K562 (cell line): Measurements from ENCODE around the gene DNAJB13. TPM values are rescaled to one million over a fixed set of nuclear protein-coding genes. Genes with fewer than 3 reads are reported as not detected.

ENCODE experiments used
- CBX3 ChIP-seq, 2 experiments: IDR thresholded peaks; 1 replicate in 1 of 2; 2 replicates in 1 of 2; pipeline ENCODE4 v1.6.1; 2012; ENCODE audit warnings: inconsistent platforms in 2 of 2, low read length in 2 of 2, borderline replicate concordance in 1 of 2, control low read depth in 1 of 2
- CREB1 ChIP-seq, 2 experiments: sonication (generic) in 1 of 2; formaldehyde crosslinking in 1 of 2; IDR thresholded peaks; 2 replicates each; pipeline versions ENCODE4 v1.6.1 to v1.8.0; 2012 to 2022; ENCODE audit warnings: inconsistent platforms in 1 of 2, mild to moderate bottlenecking in 1 of 2, missing genetic modification reagents in 1 of 2, moderate library complexity in 1 of 2
- EGR1 ChIP-seq: fragments of 450-650 bp; conservative IDR thresholded peaks from 2 replicates; pipeline ENCODE4 v1.6.1; 2017; ENCODE audit warnings: mild to moderate bottlenecking
- PBX2 ChIP-seq, 2 experiments: IDR thresholded peaks in 1 of 2; conservative IDR thresholded peaks in 1 of 2; 2 replicates each; pipeline ENCODE4 v1.6.1; 2016; ENCODE audit warnings: low read depth in 2 of 2, mild to moderate bottlenecking in 1 of 2, missing compliant biosample characterization in 1 of 2, missing genetic modification characterization in 1 of 2, moderate library complexity in 1 of 2
- PHB ChIP-seq: fragments of 250-450 bp; sonication (Bioruptor Pico); IDR thresholded peaks from 2 replicates; pipeline ENCODE4 v1.5.0; 2021
- RAD21 ChIP-seq, 2 experiments: fragments of 250-450 bp in 1 of 2; fragments of 450-650 bp in 1 of 2; sonication (Bioruptor Pico) in 1 of 2; formaldehyde crosslinking in 1 of 2; IDR thresholded peaks in 1 of 2; conservative IDR thresholded peaks in 1 of 2; 2 replicates each; pipeline versions ENCODE4 v1.4.0 to v1.8.0; 2020 to 2022; ENCODE audit warnings: mild to moderate bottlenecking in 2 of 2, moderate library complexity in 1 of 2
- RBM25 ChIP-seq: fragments of 200-400 bp; formaldehyde crosslinking; IDR thresholded peaks from 2 replicates; pipeline ENCODE4 v1.6.1; 2018; ENCODE audit warnings: low read length, low read depth, moderate library complexity; ENCODE audit not compliant: severe bottlenecking
- THRAP3 ChIP-seq: fragments of 450-650 bp; IDR thresholded peaks from 2 replicates; pipeline ENCODE4 v1.6.1; 2016; ENCODE audit warnings: mild to moderate bottlenecking, inconsistent platforms, borderline replicate concordance
- ZNF239 ChIP-seq: fragments of 250-450 bp; sonication (Bioruptor Pico); IDR thresholded peaks from 2 replicates; pipeline ENCODE4 v1.4.0; 2020; ENCODE audit warnings: mild to moderate bottlenecking
- ZNF766 ChIP-seq: fragments of 200-800 bp; sonication (Bioruptor generic); conservative IDR thresholded peaks from 2 replicates; pipeline ENCODE4 v1.6.1; 2016; ENCODE audit warnings: missing genetic modification characterization, missing compliant biosample characterization
- polyA plus RNA-seq, 8 experiments: library from polyadenylated mRNA; depleted of rRNA in 4 of 8; stranded (reverse) in 5 of 8; unstranded in 3 of 8; fragments of >200 nt; fragmentation: Nextera tagmentation in 2 of 8; fragmentation: Illumina TruSeq in 1 of 8; extraction: Ambion mirVana in 2 of 8; extraction: Trizol in 1 of 8; gene quantifications; 2 replicates each; pipeline versions ENCODE4 v1.2.1 to v1.2.3, GENCODE V29; 2011 to 2014; ENCODE audit warnings: inconsistent platforms in 1 of 8, missing spikeins in 1 of 8
- total RNA-seq, 7 experiments: library from RNA; depleted of rRNA in 6 of 7; stranded (reverse); fragments of >200 nt in 6 of 7; fragmentation: Illumina TruSeq in 2 of 7; extraction: Trizol in 2 of 7; gene quantifications; 2 replicates each; pipeline versions ENCODE4 v1.2.1 to v1.2.3, GENCODE V29; 2011 to 2021; ENCODE audit warnings: low replicate concordance in 1 of 7
- TF ChIP-seq, protein P1 (sequence below), 2 experiments: fragments of 250-450 bp in 1 of 2; fragments of 450-650 bp in 1 of 2; sonication (Bioruptor Pico) in 1 of 2; IDR thresholded peaks; 2 replicates each; pipeline versions ENCODE4 v1.6.1 to v1.8.0; 2016 to 2021; ENCODE audit warnings: mild to moderate bottlenecking in 2 of 2, moderate library complexity in 2 of 2, missing compliant biosample characterization in 1 of 2, missing genetic modification characterization in 1 of 2
- TF ChIP-seq, protein P2 (sequence below), 2 experiments: fragments of 450-650 bp in 1 of 2; sonication (generic) in 1 of 2; formaldehyde crosslinking in 1 of 2; IDR thresholded peaks; 2 replicates each; pipeline versions ENCODE4 v1.7.1 to v1.9.0; 2016 to 2022; ENCODE audit warnings: inconsistent platforms in 1 of 2, mild to moderate bottlenecking in 1 of 2, missing genetic modification reagents in 1 of 2

DNAJB13 gene
- total and polyA plus RNA-seq, 9 of the 15 experiments (the other 6 are each of a cell fraction or from before 2014, with no cell fraction given): 0.14 TPM; not detected in 8

DNA sequence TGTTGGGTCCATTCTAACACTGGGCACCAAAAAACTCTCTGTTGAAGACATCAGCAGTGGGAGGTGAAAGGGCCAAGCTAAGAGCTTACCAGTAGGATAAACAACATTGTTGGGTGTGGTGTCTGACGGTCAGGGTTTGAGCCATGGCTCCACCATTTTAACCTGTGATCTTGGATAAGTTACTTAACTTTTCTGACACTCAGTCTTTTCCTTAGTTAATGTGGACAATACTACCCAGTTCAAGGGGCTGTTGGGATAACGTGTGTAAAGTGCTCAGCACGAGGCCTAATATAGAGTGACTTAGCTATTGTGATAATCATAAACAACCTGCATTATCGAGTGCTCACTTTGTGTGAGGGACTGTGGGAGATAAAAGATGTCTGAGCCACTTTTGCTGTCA is 52.0 kb downstream of the DNAJB13 start (continued):
- no peak for TF ChIP-seq RAD21 (CRISPR knock-in tag; conservative IDR thresholded peaks at IDR 0.05 in 1 of 2, IDR thresholded peaks at IDR 0.05 in 1 of 2)
- TF ChIP-seq RBM25: no peak
- no peak for TF ChIP-seq CREB1 (IDR thresholded peaks at IDR 0.05)
- TF ChIP-seq CREB1 (CRISPR knock-in tag; IDR thresholded peaks at IDR 0.05): no peak
- no peak for TF ChIP-seq PBX2 (CRISPR knock-in tag; IDR thresholded peaks at IDR 0.05; ENCODE audit: low read depth)
- TF ChIP-seq PBX2 (tag; conservative IDR thresholded peaks at IDR 0.05; ENCODE audit: low read depth): 0 out of 2 replicates have a peak, but pooled peaks have one; percentile 9
- no peak for TF ChIP-seq CBX3 (IDR thresholded peaks at IDR 0.05; ENCODE audit: borderline replicate concordance in 1 of 2, low read length in 2 of 2)
- no peak for TF ChIP-seq EGR1
- 0 out of 2 replicates have a peak, but pooled peaks have one; percentile 21 for TF ChIP-seq ZNF766 (CRISPR knock-in tag)
- no peak for TF ChIP-seq ZNF239 (CRISPR knock-in tag)
- TF ChIP-seq THRAP3: no peak
- TF ChIP-seq, protein P1, sequence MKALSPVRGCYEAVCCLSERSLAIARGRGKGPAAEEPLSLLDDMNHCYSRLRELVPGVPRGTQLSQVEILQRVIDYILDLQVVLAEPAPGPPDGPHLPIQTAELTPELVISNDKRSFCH (CRISPR knock-in tag; IDR thresholded peaks at IDR 0.05): no peak
- TF ChIP-seq, protein P1 (tag; IDR thresholded peaks at IDR 0.05): 0 out of 2 replicates have a peak, but pooled peaks have one; percentile 22
- TF ChIP-seq, protein P2, sequence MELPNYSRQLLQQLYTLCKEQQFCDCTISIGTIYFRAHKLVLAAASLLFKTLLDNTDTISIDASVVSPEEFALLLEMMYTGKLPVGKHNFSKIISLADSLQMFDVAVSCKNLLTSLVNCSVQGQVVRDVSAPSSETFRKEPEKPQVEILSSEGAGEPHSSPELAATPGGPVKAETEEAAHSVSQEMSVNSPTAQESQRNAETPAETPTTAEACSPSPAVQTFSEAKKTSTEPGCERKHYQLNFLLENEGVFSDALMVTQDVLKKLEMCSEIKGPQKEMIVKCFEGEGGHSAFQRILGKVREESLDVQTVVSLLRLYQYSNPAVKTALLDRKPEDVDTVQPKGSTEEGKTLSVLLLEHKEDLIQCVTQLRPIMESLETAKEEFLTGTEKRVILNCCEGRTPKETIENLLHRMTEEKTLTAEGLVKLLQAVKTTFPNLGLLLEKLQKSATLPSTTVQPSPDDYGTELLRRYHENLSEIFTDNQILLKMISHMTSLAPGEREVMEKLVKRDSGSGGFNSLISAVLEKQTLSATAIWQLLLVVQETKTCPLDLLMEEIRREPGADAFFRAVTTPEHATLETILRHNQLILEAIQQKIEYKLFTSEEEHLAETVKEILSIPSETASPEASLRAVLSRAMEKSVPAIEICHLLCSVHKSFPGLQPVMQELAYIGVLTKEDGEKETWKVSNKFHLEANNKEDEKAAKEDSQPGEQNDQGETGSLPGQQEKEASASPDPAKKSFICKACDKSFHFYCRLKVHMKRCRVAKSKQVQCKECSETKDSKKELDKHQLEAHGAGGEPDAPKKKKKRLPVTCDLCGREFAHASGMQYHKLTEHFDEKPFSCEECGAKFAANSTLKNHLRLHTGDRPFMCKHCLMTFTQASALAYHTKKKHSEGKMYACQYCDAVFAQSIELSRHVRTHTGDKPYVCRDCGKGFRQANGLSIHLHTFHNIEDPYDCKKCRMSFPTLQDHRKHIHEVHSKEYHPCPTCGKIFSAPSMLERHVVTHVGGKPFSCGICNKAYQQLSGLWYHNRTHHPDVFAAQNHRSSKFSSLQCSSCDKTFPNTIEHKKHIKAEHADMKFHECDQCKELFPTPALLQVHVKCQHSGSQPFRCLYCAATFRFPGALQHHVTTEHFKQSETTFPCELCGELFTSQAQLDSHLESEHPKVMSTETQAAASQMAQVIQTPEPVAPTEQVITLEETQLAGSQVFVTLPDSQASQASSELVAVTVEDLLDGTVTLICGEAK (IDR thresholded peaks at IDR 0.05): no peak
- TF ChIP-seq, protein P2 (CRISPR knock-in tag; IDR thresholded peaks at IDR 0.05): no peak
- TF ChIP-seq PHB (CRISPR knock-in tag): no peak
